ENCODE results near the gene CCDC13. TPM values are rescaled to one million over a fixed set of nuclear protein-coding genes. Genes with fewer than 3 reads are reported as not detected.
A peak's percentile ranks its signal among the peaks of the same experiment; 100 is the strongest.

Gene CCDC13
- total and polyA plus RNA-seq, 2 experiments from 2014 or later, result 0.27 to 0.45 TPM

DNA sequence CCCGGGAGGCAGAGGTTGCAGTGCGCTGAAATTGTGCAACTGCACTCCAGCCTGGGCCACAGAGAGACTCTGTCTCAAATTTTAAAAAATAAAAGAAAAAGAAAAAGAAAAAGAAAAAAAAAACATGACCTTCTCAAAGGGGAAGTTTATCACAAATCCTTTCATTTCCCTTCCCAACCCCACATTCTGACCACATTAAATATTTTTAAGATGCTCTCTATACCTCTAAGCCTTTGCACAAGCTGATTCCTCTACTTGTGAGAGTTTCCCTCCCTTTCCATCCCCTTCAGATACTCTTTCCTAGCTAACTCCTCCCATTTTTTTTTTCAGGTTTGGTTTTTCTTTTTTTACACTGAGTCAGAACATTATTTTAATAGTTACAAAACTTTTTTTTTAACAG, 27.2 kb upstream of the CCDC13 start:
- no peaks in the 10 kb centered on the region for H3K36me3 ChIP-seq (ENCODE audit: insufficient read depth)
- no peak for ATAC-seq
- H3K27me3 ChIP-seq (ENCODE audit: insufficient read depth), result peaks cover 5% of the 10 kb centered on the region
- H4K20me1 ChIP-seq (replicated peaks; ENCODE audit: insufficient read depth), result no peaks in the 10 kb centered on the region
- Mint-ChIP-seq H3K27ac (peak overlapping the region; percentile 58), H3K27me3 (ENCODE audit: insufficient read depth, low read depth, poor library complexity) (peaks cover 3% of the 10 kb centered on the region), H3K4me3 (peak overlapping the region; percentile 30; the same call in 1 of the 3 replicates), H3K36me3 (ENCODE audit: low read depth) (peaks cover 25% of the 10 kb centered on the region), H3K9me3 (no peaks in the 10 kb centered on the region), H3K4me1 (peaks cover 42% of the 10 kb centered on the region)
- no peak for DNase-seq (ENCODE audit: low spot score)
- no peak overlapping the region for H2AFZ ChIP-seq
- no peaks in the 10 kb centered on the region for H3K9me2 ChIP-seq (ENCODE audit: insufficient read depth)
- peaks cover 6% of the 10 kb centered on the region; the same call in 1 of the 2 replicates for H3F3A ChIP-seq (replicated peaks; ENCODE audit: low read depth)
- TF ChIP-seq ZNF331 (CRISPR knock-in tag; IDR thresholded peaks at IDR 0.05; ENCODE audit: low read depth), result no peak
- TF ChIP-seq ZNF114 (CRISPR knock-in tag; IDR thresholded peaks at IDR 0.05), result no peak
- no peak for TF ChIP-seq STAT1 (IDR thresholded peaks at IDR 0.05; ENCODE audit: unreplicated experiment)
- TF ChIP-seq EZH2 (IDR thresholded peaks at IDR 0.05; ENCODE audit: low read depth, unreplicated experiment), result no peak
- TF ChIP-seq POLR2AphosphoS5 (IDR thresholded peaks at IDR 0.05; ENCODE audit: low read depth), result no peak
- TF ChIP-seq, protein P1, sequence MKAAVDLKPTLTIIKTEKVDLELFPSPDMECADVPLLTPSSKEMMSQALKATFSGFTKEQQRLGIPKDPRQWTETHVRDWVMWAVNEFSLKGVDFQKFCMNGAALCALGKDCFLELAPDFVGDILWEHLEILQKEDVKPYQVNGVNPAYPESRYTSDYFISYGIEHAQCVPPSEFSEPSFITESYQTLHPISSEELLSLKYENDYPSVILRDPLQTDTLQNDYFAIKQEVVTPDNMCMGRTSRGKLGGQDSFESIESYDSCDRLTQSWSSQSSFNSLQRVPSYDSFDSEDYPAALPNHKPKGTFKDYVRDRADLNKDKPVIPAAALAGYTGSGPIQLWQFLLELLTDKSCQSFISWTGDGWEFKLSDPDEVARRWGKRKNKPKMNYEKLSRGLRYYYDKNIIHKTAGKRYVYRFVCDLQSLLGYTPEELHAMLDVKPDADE (IDR thresholded peaks at IDR 0.05), result no peak
- TF ChIP-seq, protein P2, sequence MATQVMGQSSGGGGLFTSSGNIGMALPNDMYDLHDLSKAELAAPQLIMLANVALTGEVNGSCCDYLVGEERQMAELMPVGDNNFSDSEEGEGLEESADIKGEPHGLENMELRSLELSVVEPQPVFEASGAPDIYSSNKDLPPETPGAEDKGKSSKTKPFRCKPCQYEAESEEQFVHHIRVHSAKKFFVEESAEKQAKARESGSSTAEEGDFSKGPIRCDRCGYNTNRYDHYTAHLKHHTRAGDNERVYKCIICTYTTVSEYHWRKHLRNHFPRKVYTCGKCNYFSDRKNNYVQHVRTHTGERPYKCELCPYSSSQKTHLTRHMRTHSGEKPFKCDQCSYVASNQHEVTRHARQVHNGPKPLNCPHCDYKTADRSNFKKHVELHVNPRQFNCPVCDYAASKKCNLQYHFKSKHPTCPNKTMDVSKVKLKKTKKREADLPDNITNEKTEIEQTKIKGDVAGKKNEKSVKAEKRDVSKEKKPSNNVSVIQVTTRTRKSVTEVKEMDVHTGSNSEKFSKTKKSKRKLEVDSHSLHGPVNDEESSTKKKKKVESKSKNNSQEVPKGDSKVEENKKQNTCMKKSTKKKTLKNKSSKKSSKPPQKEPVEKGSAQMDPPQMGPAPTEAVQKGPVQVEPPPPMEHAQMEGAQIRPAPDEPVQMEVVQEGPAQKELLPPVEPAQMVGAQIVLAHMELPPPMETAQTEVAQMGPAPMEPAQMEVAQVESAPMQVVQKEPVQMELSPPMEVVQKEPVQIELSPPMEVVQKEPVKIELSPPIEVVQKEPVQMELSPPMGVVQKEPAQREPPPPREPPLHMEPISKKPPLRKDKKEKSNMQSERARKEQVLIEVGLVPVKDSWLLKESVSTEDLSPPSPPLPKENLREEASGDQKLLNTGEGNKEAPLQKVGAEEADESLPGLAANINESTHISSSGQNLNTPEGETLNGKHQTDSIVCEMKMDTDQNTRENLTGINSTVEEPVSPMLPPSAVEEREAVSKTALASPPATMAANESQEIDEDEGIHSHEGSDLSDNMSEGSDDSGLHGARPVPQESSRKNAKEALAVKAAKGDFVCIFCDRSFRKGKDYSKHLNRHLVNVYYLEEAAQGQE (IDR thresholded peaks at IDR 0.05; ENCODE audit: unreplicated experiment), result no peak
- no peak for TF ChIP-seq NANOG (IDR thresholded peaks at IDR 0.05; ENCODE audit: borderline replicate concordance)
- no peak for TF ChIP-seq JUNB (IDR thresholded peaks at IDR 0.05; ENCODE audit: unreplicated experiment)
- TF ChIP-seq EZH2phosphoT487 (IDR thresholded peaks at IDR 0.05; ENCODE audit: unreplicated experiment), result no peak
- TF ChIP-seq CREB1 (CRISPR knock-in tag; IDR thresholded peaks at IDR 0.05; ENCODE audit: low read depth), result no peak
- TF ChIP-seq, protein P3, sequence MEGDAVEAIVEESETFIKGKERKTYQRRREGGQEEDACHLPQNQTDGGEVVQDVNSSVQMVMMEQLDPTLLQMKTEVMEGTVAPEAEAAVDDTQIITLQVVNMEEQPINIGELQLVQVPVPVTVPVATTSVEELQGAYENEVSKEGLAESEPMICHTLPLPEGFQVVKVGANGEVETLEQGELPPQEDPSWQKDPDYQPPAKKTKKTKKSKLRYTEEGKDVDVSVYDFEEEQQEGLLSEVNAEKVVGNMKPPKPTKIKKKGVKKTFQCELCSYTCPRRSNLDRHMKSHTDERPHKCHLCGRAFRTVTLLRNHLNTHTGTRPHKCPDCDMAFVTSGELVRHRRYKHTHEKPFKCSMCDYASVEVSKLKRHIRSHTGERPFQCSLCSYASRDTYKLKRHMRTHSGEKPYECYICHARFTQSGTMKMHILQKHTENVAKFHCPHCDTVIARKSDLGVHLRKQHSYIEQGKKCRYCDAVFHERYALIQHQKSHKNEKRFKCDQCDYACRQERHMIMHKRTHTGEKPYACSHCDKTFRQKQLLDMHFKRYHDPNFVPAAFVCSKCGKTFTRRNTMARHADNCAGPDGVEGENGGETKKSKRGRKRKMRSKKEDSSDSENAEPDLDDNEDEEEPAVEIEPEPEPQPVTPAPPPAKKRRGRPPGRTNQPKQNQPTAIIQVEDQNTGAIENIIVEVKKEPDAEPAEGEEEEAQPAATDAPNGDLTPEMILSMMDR (conservative IDR thresholded peaks at IDR 0.05; ENCODE audit: low read depth in 2 of 2), result no peak
- TF ChIP-seq, protein P4, sequence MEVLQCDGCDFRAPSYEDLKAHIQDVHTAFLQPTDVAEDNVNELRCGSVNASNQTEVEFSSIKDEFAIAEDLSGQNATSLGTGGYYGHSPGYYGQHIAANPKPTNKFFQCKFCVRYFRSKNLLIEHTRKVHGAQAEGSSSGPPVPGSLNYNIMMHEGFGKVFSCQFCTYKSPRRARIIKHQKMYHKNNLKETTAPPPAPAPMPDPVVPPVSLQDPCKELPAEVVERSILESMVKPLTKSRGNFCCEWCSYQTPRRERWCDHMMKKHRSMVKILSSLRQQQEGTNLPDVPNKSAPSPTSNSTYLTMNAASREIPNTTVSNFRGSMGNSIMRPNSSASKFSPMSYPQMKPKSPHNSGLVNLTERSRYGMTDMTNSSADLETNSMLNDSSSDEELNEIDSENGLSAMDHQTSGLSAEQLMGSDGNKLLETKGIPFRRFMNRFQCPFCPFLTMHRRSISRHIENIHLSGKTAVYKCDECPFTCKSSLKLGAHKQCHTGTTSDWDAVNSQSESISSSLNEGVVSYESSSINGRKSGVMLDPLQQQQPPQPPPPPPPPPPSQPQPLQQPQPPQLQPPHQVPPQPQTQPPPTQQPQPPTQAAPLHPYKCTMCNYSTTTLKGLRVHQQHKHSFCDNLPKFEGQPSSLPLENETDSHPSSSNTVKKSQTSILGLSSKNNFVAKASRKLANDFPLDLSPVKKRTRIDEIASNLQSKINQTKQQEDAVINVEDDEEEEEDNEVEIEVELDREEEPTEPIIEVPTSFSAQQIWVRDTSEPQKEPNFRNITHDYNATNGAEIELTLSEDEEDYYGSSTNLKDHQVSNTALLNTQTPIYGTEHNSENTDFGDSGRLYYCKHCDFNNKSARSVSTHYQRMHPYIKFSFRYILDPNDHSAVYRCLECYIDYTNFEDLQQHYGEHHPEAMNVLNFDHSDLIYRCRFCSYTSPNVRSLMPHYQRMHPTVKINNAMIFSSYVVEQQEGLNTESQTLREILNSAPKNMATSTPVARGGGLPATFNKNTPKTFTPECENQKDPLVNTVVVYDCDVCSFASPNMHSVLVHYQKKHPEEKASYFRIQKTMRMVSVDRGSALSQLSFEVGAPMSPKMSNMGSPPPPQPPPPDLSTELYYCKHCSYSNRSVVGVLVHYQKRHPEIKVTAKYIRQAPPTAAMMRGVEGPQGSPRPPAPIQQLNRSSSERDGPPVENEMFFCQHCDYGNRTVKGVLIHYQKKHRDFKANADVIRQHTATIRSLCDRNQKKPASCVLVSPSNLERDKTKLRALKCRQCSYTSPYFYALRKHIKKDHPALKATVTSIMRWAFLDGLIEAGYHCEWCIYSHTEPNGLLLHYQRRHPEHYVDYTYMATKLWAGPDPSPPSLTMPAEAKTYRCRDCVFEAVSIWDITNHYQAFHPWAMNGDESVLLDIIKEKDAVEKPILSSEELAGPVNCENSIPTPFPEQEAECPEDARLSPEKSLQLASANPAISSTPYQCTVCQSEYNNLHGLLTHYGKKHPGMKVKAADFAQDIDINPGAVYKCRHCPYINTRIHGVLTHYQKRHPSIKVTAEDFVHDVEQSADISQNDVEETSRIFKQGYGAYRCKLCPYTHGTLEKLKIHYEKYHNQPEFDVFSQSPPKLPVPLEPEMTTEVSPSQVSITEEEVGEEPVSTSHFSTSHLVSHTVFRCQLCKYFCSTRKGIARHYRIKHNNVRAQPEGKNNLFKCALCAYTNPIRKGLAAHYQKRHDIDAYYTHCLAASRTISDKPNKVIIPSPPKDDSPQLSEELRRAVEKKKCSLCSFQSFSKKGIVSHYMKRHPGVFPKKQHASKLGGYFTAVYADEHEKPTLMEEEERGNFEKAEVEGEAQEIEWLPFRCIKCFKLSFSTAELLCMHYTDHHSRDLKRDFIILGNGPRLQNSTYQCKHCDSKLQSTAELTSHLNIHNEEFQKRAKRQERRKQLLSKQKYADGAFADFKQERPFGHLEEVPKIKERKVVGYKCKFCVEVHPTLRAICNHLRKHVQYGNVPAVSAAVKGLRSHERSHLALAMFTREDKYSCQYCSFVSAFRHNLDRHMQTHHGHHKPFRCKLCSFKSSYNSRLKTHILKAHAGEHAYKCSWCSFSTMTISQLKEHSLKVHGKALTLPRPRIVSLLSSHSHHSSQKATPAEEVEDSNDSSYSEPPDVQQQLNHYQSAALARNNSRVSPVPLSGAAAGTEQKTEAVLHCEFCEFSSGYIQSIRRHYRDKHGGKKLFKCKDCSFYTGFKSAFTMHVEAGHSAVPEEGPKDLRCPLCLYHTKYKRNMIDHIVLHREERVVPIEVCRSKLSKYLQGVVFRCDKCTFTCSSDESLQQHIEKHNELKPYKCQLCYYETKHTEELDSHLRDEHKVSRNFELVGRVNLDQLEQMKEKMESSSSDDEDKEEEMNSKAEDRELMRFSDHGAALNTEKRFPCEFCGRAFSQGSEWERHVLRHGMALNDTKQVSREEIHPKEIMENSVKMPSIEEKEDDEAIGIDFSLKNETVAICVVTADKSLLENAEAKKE (CRISPR knock-in tag; IDR thresholded peaks at IDR 0.05), result no peak
- H3K27ac ChIP-seq (ENCODE audit: low read depth), result peak overlapping the region; percentile 73; the same call in 1 of the 2 replicates
- H3K79me2 ChIP-seq (replicated peaks; ENCODE audit: insufficient read depth), result peaks cover 59% of the 10 kb centered on the region
- 0 out of 2 replicates have a peak overlapping the region, but pooled peaks have one; percentile 56 for H3K4me2 ChIP-seq
- H3K4me1 ChIP-seq (ENCODE audit: insufficient read depth), result peaks cover 34% of the 10 kb centered on the region
- H3K4me3 ChIP-seq, result no peak overlapping the region
